ENCODE results near the gene DNAH5.

The DNAH5 gene

GRCh38 chr5:13944560-13945199, at the start of gene DNAH5:
Gene DNAH5, minus strand, starts transcription at chr5:13944688. Its CDS starts 250 bp downstream, at chr5:13944438.
- no peaks in the 10 kb centered on the region for H3K27me3 ChIP-seq
- H3K4me1 ChIP-seq (ENCODE audit: control insufficient read depth in 1 of 2, insufficient read depth in 1 of 2, low read depth in 1 of 2, low read length in 1 of 2): no peaks in the 10 kb centered on the region
- H3K9me3 ChIP-seq: no peaks in the 10 kb centered on the region
- no peak within 1 kb of the TSS for H3K4me3 ChIP-seq (ENCODE audit: low read depth in 1 of 2, low read length in 1 of 2)
- no peaks in the 10 kb centered on the region for H3K36me3 ChIP-seq
- no peak within 1 kb of the TSS for H3K27ac ChIP-seq
- no peak for TF ChIP-seq CTCF (IDR thresholded peaks at IDR 0.05)

- Histone ChIP-seq H3K36me3 (no peaks in the 10 kb centered on the region), H3K4me3 (ENCODE audit: low read depth in 1 of 2, low read length in 1 of 2) (no peak overlapping the region), H3K4me1 (ENCODE audit: control insufficient read depth in 1 of 2, insufficient read depth in 1 of 2, low read depth in 1 of 2, low read length in 1 of 2) (no peaks in the 10 kb centered on the region), H3K27ac (no peak overlapping the region), H3K9me3 (no peaks in the 10 kb centered on the region), H3K27me3 (no peaks in the 10 kb centered on the region)
- no peak for TF ChIP-seq CTCF (IDR thresholded peaks at IDR 0.05)
Observed at GRCh38 chr5:13993926-13994325, 49.4 kb upstream of the DNAH5 start.

- Histone ChIP-seq H3K4me1 (ENCODE audit: control insufficient read depth in 1 of 2, insufficient read depth in 1 of 2, low read depth in 1 of 2, low read length in 1 of 2) (no peaks in the 10 kb centered on the region), H3K9me3 (no peaks in the 10 kb centered on the region), H3K27ac (no peak overlapping the region), H3K36me3 (no peaks in the 10 kb centered on the region), H3K27me3 (no peaks in the 10 kb centered on the region), H3K4me3 (ENCODE audit: low read depth in 1 of 2, low read length in 1 of 2) (no peak overlapping the region)
- no peak for TF ChIP-seq CTCF (IDR thresholded peaks at IDR 0.05)
Observed at GRCh38 chr5:13992795-13993194, 48.3 kb upstream of the DNAH5 start.

- H3K4me3 ChIP-seq (ENCODE audit: low read depth in 1 of 2, low read length in 1 of 2): no peak overlapping the region
- H3K9me3 ChIP-seq: no peaks in the 10 kb centered on the region
- H3K4me1 ChIP-seq (ENCODE audit: control insufficient read depth in 1 of 2, insufficient read depth in 1 of 2, low read depth in 1 of 2, low read length in 1 of 2): no peaks in the 10 kb centered on the region
- no peak for TF ChIP-seq CTCF (IDR thresholded peaks at IDR 0.05)
- H3K27ac ChIP-seq: no peak overlapping the region
- H3K27me3 ChIP-seq: no peaks in the 10 kb centered on the region
- no peaks in the 10 kb centered on the region for H3K36me3 ChIP-seq
Observed at GRCh38 chr5:13991365-13991764, 46.9 kb upstream of the DNAH5 start.

GRCh38 chr5:13990896-13991295, 46.4 kb upstream of the DNAH5 start:
- H3K9me3 ChIP-seq: no peaks in the 10 kb centered on the region
- no peak overlapping the region for H3K27ac ChIP-seq
- H3K4me1 ChIP-seq (ENCODE audit: control insufficient read depth in 1 of 2, insufficient read depth in 1 of 2, low read depth in 1 of 2, low read length in 1 of 2): no peaks in the 10 kb centered on the region
- H3K36me3 ChIP-seq: no peaks in the 10 kb centered on the region
- no peak for TF ChIP-seq CTCF (IDR thresholded peaks at IDR 0.05)
- H3K27me3 ChIP-seq: no peaks in the 10 kb centered on the region
- H3K4me3 ChIP-seq (ENCODE audit: low read depth in 1 of 2, low read length in 1 of 2): no peak overlapping the region
